HFFc6 (cell line): ENCODE measurements around the gene AK4. TPM values are rescaled to one million over a fixed set of nuclear protein-coding genes. Genes with fewer than 3 reads are reported as not detected.

Experiments used
- DNase-seq: peaks from one replicate; pipeline ENCODE4 v3.0.0-alpha.2; 2018
- H3K27ac Mint-ChIP-seq: 2 replicates; pipeline ENCODE4 v1.8.0; 2020; ENCODE audit warnings: mild to moderate bottlenecking, mixed read lengths
- H3K27me3 Mint-ChIP-seq: 2 replicates; pipeline ENCODE4 v1.8.0; 2021; ENCODE audit warnings: mild to moderate bottlenecking, moderate library complexity, mixed read lengths; ENCODE audit not compliant: insufficient read depth
- H3K36me3 Mint-ChIP-seq: 2 replicates; pipeline ENCODE4 v1.8.0; 2021; ENCODE audit warnings: low read depth, mixed read lengths
- H3K4me1 Mint-ChIP-seq: 2 replicates; pipeline ENCODE4 v1.8.0; 2020; ENCODE audit warnings: low read depth, mixed read lengths
- H3K4me3 Mint-ChIP-seq: 2 replicates; pipeline ENCODE4 v1.8.0; 2020; ENCODE audit warnings: mild to moderate bottlenecking, moderate library complexity, mixed read lengths
- H3K9me3 Mint-ChIP-seq: 2 replicates; pipeline ENCODE4 v1.8.0; 2020; ENCODE audit warnings: mild to moderate bottlenecking, mixed read lengths
- total RNA-seq, 6 experiments: library from RNA; stranded (reverse); fragmentation: NEBNext Ultra II Directional; extraction: Animal tissue kit (Norgen Biotek cat#: 25700); gene quantifications; 2 replicates in 1 of 6; 3 replicates in 5 of 6; pipeline ENCODE4 v1.2.3, GENCODE V29; 2021
- TF ChIP-seq, protein P1 (sequence below): fragments of 200-600 bp; sonication (generic); IDR thresholded peaks from 2 replicates; pipeline ENCODE4 v1.5.0; 2021; ENCODE audit warnings: antibody characterized with exemption, mild to moderate bottlenecking

Gene AK4
- total RNA-seq, 6 experiments from 2014 or later = 0.25 to 3.3 (median 0.53) TPM

DNA sequence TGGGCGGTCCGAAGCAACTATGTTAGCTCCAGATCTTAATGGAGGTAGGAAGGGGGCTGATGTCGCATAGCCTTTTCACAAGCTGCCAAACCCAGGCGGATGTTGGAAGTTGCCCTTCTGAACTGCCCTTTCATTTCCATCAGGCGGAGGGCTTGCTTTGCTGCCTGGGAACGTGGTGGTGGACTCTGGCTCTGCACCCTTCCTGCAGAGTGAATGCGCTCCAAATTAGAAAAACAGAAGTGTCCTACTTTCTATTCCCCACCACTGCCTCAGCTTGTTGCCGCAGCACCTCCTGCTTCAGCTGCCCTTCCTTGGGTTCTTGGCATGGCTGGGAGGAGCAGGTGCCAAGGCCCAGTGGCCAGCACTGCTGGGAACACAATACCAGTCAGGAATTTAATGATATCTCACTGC lies 60.6 kb downstream of the AK4 start:
- Mint-ChIP-seq H3K4me1 (no peaks in the 10 kb centered on the region), H3K36me3 (no peaks in the 10 kb centered on the region), H3K9me3 (no peaks in the 10 kb centered on the region), H3K27ac (no peak overlapping the region), H3K4me3 (no peak overlapping the region), H3K27me3 (peaks cover 6% of the 10 kb centered on the region)
- TF ChIP-seq, protein P1, sequence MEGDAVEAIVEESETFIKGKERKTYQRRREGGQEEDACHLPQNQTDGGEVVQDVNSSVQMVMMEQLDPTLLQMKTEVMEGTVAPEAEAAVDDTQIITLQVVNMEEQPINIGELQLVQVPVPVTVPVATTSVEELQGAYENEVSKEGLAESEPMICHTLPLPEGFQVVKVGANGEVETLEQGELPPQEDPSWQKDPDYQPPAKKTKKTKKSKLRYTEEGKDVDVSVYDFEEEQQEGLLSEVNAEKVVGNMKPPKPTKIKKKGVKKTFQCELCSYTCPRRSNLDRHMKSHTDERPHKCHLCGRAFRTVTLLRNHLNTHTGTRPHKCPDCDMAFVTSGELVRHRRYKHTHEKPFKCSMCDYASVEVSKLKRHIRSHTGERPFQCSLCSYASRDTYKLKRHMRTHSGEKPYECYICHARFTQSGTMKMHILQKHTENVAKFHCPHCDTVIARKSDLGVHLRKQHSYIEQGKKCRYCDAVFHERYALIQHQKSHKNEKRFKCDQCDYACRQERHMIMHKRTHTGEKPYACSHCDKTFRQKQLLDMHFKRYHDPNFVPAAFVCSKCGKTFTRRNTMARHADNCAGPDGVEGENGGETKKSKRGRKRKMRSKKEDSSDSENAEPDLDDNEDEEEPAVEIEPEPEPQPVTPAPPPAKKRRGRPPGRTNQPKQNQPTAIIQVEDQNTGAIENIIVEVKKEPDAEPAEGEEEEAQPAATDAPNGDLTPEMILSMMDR = no peak
- DNase-seq = no peak

DNA sequence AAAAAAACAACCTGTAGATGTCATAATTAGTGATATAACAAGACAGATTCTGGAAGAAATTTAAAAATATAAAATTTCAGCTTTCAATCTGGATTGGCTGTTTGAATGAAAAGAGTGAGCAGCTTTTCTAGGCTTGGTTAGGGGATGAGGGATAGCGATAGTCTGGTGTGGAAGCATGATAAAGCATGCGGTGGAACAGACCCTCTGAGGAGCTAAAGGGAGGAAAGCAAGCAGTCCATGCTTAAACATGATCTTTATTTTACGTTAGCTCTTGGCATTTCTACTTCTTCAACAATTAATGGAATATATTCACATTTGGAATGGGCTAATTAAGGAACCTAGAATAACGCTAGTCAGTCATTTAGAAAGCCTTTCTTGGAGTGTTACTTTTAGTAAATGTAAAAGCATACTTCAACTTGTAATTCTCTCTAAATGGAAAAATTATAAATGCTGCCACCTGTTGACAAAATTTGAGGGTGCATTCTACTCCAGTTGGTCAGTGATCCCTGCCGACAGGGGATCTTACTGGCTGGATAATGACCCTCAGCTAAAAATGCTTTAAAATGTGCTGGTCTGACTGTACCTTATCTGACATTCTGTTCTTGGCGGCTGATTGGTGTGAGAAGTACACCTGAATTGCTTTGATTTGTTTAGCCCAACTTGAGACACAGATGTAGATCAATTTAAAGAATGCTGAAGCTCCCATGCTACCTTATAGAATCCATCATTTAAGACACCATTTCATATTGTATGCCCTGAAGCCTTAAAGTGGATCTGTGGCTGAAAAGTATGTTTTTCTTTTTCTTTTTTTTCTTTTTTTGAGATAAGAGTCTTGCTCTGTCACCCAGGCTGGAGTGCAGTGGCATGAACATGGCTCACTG lies 61.2 kb downstream of the AK4 start:
- H3K27me3 Mint-ChIP-seq = peaks cover 4% of the 10 kb centered on the region

DNA sequence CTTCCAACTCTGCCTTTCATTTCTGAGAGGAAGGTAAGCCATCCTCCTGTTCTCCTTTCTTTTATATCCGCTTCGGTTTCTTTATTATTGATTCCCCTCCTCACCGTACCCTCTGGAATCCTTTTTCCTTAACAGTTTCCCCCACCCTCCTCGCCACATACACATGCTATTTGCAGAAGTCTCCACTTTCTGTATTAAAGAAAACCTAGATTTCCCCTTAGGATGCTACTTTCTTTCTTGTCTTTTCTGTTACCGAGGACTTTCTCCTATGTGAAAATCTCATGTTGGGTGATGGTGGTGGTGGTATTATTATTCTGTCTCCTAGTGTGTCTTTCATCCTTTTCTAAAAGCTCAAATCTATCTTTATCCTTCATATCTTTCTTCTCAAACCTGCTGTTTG lies 62.3 kb downstream of the AK4 start:
- no peaks in the 10 kb centered on the region for H3K9me3 Mint-ChIP-seq
- no peak overlapping the region for H3K27ac Mint-ChIP-seq
- DNase-seq = no peak
- peaks cover under 1% of the 10 kb centered on the region for H3K27me3 Mint-ChIP-seq
- H3K4me3 Mint-ChIP-seq = no peak overlapping the region
- no peaks in the 10 kb centered on the region for H3K36me3 Mint-ChIP-seq
- TF ChIP-seq, protein P1 = no peak
- no peaks in the 10 kb centered on the region; the same call in 1 of the 2 replicates for H3K4me1 Mint-ChIP-seq

More for the DNA sequence above, 61.2 kb downstream of the AK4 start:
- DNase-seq = peak; percentile 51
- H3K9me3 Mint-ChIP-seq = no peaks in the 10 kb centered on the region
- no peaks in the 10 kb centered on the region for H3K36me3 Mint-ChIP-seq
- no peak overlapping the region for H3K27ac Mint-ChIP-seq
- TF ChIP-seq, protein P1 = peak; percentile 83
- no peaks in the 10 kb centered on the region for H3K4me1 Mint-ChIP-seq
- no peak overlapping the region for H3K4me3 Mint-ChIP-seq

DNA sequence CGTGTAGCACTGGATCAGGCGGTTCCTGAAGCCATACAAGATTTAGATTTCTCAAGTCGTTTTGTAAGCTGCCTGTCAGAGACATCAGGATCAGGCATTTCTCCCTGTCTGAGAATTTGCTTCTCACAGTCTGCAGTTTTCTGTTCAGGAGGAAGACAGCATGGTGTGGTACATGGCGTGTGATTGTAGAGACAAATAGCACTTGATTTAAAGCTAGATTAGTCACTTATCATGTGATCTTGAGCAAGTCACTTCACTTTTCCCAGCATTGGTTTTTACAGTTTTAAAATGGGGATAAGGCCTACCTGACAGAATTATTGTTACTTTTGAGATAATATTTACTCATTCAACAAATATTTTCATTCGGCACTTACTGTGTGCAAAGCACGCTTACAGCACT lies 63.3 kb downstream of the AK4 start:
- Mint-ChIP-seq H3K27me3 (no peaks in the 10 kb centered on the region; the same call in 1 of the 2 replicates), H3K36me3 (no peaks in the 10 kb centered on the region), H3K9me3 (no peaks in the 10 kb centered on the region), H3K4me1 (peaks cover 6% of the 10 kb centered on the region; the same call in 1 of the 2 replicates), H3K27ac (no peak overlapping the region), H3K4me3 (no peak overlapping the region)
- DNase-seq = no peak
- TF ChIP-seq, protein P1 = no peak

DNA sequence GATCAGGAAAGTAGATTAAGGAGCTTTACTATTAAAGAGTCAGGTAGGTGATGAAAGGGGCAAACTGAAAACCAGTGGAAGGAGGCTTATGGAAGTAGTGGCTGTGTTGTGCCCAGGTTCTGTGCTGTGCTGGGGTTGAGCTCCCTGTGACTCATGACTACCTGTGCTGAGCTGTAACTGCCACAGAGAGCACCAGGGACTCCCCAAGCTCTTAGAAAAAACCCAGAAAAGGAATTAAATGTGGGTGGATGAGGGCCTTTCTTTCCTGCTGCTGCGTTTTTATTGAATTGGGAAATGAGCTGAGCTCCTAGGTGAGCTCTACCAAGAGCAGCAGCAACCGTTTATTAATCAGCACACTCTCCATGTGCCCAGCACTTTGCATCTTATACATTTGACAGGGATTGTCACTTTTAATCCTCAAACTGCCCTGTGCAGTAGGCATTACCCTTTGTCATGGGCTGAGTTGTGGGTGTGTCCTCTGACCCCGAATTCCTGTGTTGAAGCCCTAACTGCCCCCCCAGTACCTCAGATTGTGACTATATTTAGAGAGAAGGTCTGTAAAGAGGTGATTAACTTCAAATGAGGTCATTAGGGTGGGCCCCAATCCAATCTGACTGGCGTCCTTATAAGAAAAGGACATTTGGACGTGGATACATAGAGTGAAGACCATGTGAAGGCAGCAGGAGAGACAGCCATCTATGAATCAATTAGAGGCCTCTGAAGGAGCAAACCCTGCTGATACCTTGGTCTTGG lies 65.4 kb downstream of the AK4 start:
- TF ChIP-seq, protein P1 = no peak
- Mint-ChIP-seq H3K27me3 (peaks cover 3% of the 10 kb centered on the region), H3K27ac (no peak overlapping the region), H3K9me3 (no peaks in the 10 kb centered on the region), H3K36me3 (no peaks in the 10 kb centered on the region), H3K4me3 (no peak overlapping the region), H3K4me1 (peaks cover 6% of the 10 kb centered on the region; the same call in 1 of the 2 replicates)
- no peak for DNase-seq
